WERI-Rb-1 (cell line): ENCODE results near the gene HERC3.

Experiments used
- DNase-seq: peaks from one replicate; pipeline ENCODE4 v3.0.0-alpha.2; 2020
- H3K27ac ChIP-seq: fragments of 250-450 bp; sonication (Bioruptor Pico); 2 replicates; pipeline ENCODE4 v1.5.1; 2020; ENCODE audit warnings: mild to moderate bottlenecking, moderate library complexity
- H3K27me3 ChIP-seq: fragments of 250-450 bp; sonication (Bioruptor Pico); 2 replicates; pipeline ENCODE4 v1.5.1; 2021; ENCODE audit warnings: mild to moderate bottlenecking, low read depth, moderate library complexity; ENCODE audit not compliant: insufficient read depth, severe bottlenecking
- H3K36me3 ChIP-seq: fragments of 250-450 bp; sonication (Bioruptor Pico); 2 replicates; pipeline ENCODE4 v1.5.1; 2020; ENCODE audit warnings: mild to moderate bottlenecking, moderate library complexity
- H3K4me3 ChIP-seq: 2 replicates; pipeline ENCODE4 v1.5.1; 2011; ENCODE audit warnings: low read depth, mild to moderate bottlenecking, control low read depth, low read length
- H3K9me3 ChIP-seq: fragments of 250-450 bp; sonication (Bioruptor Pico); 2 replicates; pipeline ENCODE4 v1.5.1; 2021; ENCODE audit warnings: mild to moderate bottlenecking, moderate library complexity; ENCODE audit not compliant: severe bottlenecking
- TF ChIP-seq, protein P1 (sequence below): IDR thresholded peaks from 2 replicates; pipeline ENCODE4 v1.5.1; 2011; ENCODE audit warnings: low read depth, mild to moderate bottlenecking, control low read depth, inconsistent platforms, low read length

The HERC3 gene

DNA sequence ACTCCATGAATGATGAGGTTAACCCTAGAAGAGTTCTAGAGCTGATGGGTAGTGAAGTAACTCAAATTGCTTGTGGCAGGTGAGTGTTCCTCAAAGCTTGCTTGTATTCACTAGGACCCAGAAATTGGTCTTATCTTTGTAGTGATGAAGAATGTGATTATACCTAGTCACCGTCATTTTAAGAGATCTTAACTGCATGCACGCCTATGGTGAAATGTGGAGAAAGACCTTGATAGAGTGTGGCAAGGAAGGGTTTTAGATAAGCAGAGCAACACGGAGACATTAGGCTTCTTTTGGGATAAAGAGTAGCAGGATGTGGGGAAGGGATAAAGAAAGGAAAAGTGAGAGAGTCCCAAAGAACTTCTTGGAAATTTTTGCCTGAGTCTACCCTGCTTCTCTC is 62.9 kb downstream of the HERC3 start:
- DNase-seq = no peak
- Histone ChIP-seq H3K27ac (no peak overlapping the region), H3K27me3 (no peaks in the 10 kb centered on the region), H3K36me3 (peaks cover 10% of the 10 kb centered on the region), H3K9me3 (no peaks in the 10 kb centered on the region), H3K4me3 (no peak overlapping the region)
- TF ChIP-seq, protein P1, sequence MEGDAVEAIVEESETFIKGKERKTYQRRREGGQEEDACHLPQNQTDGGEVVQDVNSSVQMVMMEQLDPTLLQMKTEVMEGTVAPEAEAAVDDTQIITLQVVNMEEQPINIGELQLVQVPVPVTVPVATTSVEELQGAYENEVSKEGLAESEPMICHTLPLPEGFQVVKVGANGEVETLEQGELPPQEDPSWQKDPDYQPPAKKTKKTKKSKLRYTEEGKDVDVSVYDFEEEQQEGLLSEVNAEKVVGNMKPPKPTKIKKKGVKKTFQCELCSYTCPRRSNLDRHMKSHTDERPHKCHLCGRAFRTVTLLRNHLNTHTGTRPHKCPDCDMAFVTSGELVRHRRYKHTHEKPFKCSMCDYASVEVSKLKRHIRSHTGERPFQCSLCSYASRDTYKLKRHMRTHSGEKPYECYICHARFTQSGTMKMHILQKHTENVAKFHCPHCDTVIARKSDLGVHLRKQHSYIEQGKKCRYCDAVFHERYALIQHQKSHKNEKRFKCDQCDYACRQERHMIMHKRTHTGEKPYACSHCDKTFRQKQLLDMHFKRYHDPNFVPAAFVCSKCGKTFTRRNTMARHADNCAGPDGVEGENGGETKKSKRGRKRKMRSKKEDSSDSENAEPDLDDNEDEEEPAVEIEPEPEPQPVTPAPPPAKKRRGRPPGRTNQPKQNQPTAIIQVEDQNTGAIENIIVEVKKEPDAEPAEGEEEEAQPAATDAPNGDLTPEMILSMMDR = no peak

DNA sequence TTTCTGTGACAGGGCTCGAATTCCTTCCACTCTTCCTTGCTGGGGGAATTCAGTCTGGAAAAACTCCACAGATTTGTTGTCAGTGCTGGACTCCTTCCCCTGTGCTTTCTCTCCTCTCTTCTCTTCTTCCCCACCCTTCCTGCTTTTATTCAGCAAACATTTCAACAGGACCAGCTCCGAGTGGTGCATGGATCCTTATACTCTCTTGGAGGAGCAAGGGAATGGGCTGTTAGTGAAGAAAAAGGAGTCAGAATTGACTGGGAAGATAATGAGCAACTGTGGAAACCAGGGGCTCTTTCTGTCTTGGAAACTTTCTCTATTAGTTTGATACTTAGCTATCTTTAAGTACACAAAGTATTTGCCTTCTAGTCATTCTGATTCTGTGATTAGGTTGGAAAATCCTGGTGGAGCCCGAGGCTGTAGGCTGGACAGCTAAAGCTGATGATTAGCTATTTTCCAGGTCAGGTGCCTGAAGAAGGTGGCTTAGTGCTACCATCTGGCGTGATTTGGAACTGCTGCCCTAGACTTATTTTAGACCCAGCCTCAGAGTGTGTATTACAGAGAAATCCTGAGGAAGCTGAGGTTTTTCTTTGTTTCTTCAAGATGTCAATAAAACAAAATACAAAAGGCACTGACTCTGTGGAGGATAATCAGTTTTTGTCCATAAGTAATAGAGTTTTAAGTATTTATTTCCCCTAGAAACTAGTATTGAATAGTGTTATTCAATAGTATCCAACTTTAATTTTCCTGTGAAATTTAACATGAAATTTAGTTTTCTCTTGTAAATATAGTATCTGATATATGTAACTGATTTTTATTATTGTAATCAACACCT is 67.0 kb downstream of the HERC3 start:
- peak; percentile 71 for DNase-seq
- H3K9me3 ChIP-seq = no peaks in the 10 kb centered on the region
- TF ChIP-seq, protein P1 = peak; percentile 78
- H3K27ac ChIP-seq = no peak overlapping the region
- H3K27me3 ChIP-seq = no peaks in the 10 kb centered on the region
- no peak overlapping the region for H3K4me3 ChIP-seq
- peaks cover 10% of the 10 kb centered on the region for H3K36me3 ChIP-seq

DNA sequence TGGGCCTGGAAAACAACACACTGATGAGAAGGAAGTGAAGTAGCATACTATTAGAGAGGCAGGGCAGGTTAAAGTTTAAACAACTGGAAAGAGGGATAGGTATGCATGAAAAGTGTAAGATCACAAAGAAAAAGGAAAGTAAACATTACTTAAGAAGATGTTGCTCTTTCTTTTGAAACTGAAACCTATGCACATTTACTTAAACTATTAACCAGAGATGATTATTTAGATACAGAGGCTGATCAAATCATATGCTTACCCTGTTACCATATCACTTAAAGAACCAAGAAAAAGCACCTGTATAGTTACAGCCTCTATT is 67.6 kb downstream of the HERC3 start:
- TF ChIP-seq, protein P1 = no peak
- Histone ChIP-seq H3K27ac (no peak overlapping the region), H3K9me3 (no peaks in the 10 kb centered on the region), H3K27me3 (no peaks in the 10 kb centered on the region), H3K4me3 (no peak overlapping the region), H3K36me3 (peaks cover 10% of the 10 kb centered on the region)
- no peak for DNase-seq

DNA sequence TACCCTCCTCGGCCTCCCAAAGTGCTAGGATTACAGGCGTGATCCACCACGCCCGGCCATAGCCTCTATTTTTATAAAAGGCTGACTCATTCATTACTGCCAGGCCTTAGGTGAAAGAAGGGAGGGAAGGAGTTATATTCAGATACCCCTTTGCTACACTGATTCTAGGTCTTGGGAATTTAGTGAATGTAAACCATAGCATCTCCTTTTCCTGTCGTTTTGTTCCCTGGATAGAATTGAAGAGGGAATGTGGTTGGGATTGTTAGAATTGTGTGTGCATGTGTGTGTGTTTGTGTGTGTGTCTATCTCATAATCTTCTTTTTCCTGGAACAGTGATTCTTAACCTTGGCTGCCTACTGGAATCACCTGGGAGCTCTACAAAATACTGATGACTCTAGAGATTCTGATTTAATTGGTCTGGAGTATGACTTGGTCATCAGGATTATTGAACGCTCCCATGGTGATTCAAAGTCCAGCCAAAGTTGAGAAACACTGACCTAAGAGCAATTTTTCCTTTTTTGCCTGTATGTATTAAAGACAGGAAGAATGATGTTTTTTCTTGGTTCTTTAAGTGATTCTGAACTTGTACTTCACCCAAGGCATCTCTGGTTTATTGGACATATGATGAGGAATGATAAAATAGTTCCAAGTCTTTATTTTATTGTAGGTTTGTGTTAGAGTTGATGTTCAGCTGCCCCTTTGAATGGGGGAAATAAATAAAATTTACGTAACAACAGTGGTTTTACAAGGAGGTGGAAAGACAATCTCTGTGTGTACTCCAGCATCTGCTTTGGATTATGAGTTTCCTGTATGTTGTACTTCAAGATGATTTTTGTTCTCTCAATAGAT is 68.4 kb downstream of the HERC3 start:
- Histone ChIP-seq H3K36me3 (peaks cover 10% of the 10 kb centered on the region), H3K9me3 (no peaks in the 10 kb centered on the region), H3K27ac (no peak overlapping the region), H3K27me3 (no peaks in the 10 kb centered on the region), H3K4me3 (no peak overlapping the region)
- no peak for DNase-seq
- TF ChIP-seq, protein P1 = no peak

DNA sequence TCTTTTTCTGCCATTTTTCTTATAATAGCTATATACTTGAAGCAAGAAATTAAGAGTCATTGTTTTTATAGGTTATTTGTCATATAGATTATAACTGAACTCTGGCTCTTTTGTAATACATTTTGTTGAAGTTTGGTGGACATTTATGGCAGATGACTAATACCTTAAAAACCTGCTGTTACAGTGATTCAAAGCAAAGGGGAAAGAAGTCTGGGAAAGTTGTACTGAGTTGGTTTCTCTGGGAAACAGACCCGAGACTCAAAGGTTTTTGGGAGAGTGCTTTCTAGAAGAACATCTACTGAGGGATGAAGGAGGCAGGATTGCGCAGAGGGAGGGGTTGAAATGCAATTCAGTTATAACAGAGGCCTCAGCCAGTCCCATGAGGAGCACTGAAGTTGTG is 69.5 kb downstream of the HERC3 start:
- DNase-seq = no peak
- Histone ChIP-seq H3K27me3 (no peaks in the 10 kb centered on the region), H3K4me3 (no peak overlapping the region), H3K36me3 (peaks cover under 1% of the 10 kb centered on the region; the same call in 1 of the 2 replicates), H3K9me3 (no peaks in the 10 kb centered on the region), H3K27ac (no peak overlapping the region)
- TF ChIP-seq, protein P1 = no peak
